K562 (cell line): ENCODE results near the gene CD300C. TPM values are rescaled to one million over a fixed set of nuclear protein-coding genes. Genes with fewer than 3 reads are reported as not detected.

Source experiments
- ARID3A ChIP-seq: IDR thresholded peaks from 2 replicates; pipeline ENCODE4 v1.6.1; 2012; ENCODE audit warnings: low read depth, low read length, improper control_type of control experiment, borderline replicate concordance
- FIP1L1 ChIP-seq: fragments of 200-400 bp; formaldehyde crosslinking; IDR thresholded peaks from 2 replicates; pipeline ENCODE4 v1.6.1; 2018; ENCODE audit warnings: mild to moderate bottlenecking, low read depth, low read length; ENCODE audit not compliant: poor library complexity, severe bottlenecking
- FOXM1 ChIP-seq, 2 experiments: fragments of 450-650 bp in 1 of 2; sonication (generic) in 1 of 2; formaldehyde crosslinking in 1 of 2; IDR thresholded peaks; 2 replicates each; pipeline versions ENCODE4 v1.6.1 to v1.9.0; 2017 to 2022; ENCODE audit warnings: low read depth in 2 of 2, mild to moderate bottlenecking in 2 of 2, missing genetic modification reagents in 1 of 2, moderate library complexity in 1 of 2
- HDAC6 ChIP-seq: IDR thresholded peaks from 2 replicates; pipeline ENCODE4 v1.6.1; 2012; ENCODE audit warnings: low read depth, mild to moderate bottlenecking, control low read depth, inconsistent platforms, low read length, moderate library complexity
- KLF13 ChIP-seq: fragments of 450-650 bp; IDR thresholded peaks from 2 replicates; pipeline ENCODE4 v1.6.1; 2016; ENCODE audit warnings: missing genetic modification characterization, low read depth, mild to moderate bottlenecking, missing compliant biosample characterization, moderate library complexity, borderline replicate concordance
- SRSF7 ChIP-seq: fragments of 200-400 bp; formaldehyde crosslinking; optimal IDR thresholded peaks from 2 replicates; pipeline ENCODE3; 2017; ENCODE audit warnings: mild to moderate bottlenecking, low read depth, low read length
- ZBTB11 ChIP-seq, 3 experiments: fragments of 200-800 bp in 1 of 3; fragments of 250-450 bp in 1 of 3; fragments of 450-650 bp in 1 of 3; sonication (Bioruptor Pico) in 1 of 3; sonication (Bioruptor generic) in 1 of 3; formaldehyde crosslinking in 1 of 3; IDR thresholded peaks; 2 replicates each; pipeline versions ENCODE4 v1.6.1 to v1.8.0; 2016 to 2022; ENCODE audit warnings: mild to moderate bottlenecking in 2 of 3, missing genetic modification characterization in 2 of 3, missing compliant biosample characterization in 1 of 3, moderate library complexity in 1 of 3
- ZKSCAN3 ChIP-seq: fragments of 250-450 bp; sonication (Bioruptor Pico); IDR thresholded peaks from 2 replicates; pipeline ENCODE4 v1.4.0; 2020
- polyA plus RNA-seq, 8 experiments: library from polyadenylated mRNA; depleted of rRNA in 4 of 8; stranded (reverse) in 5 of 8; unstranded in 3 of 8; fragments of >200 nt; fragmentation: Nextera tagmentation in 2 of 8; fragmentation: Illumina TruSeq in 1 of 8; extraction: Ambion mirVana in 2 of 8; extraction: Trizol in 1 of 8; gene quantifications; 2 replicates each; pipeline versions ENCODE4 v1.2.1 to v1.2.3, GENCODE V29; 2011 to 2014; ENCODE audit warnings: inconsistent platforms in 1 of 8, missing spikeins in 1 of 8
- total RNA-seq, 7 experiments: library from RNA; depleted of rRNA in 6 of 7; stranded (reverse); fragments of >200 nt in 6 of 7; fragmentation: Illumina TruSeq in 2 of 7; extraction: Trizol in 2 of 7; gene quantifications; 2 replicates each; pipeline versions ENCODE4 v1.2.1 to v1.2.3, GENCODE V29; 2011 to 2021; ENCODE audit warnings: low replicate concordance in 1 of 7

CD300C gene
- total and polyA plus RNA-seq, 9 of the 15 experiments (the other 6 are each of a cell fraction or from before 2014, with no cell fraction given), result 0.04 to 0.16 (median 0.07) TPM; not detected in 6

- TF ChIP-seq ZBTB11 (CRISPR knock-in tag; IDR thresholded peaks at IDR 0.05), result no peak
- no peak for TF ChIP-seq KLF13 (tag)
- TF ChIP-seq FIP1L1, result no peak
- no peak for TF ChIP-seq FOXM1 (IDR thresholded peaks at IDR 0.05; ENCODE audit: low read depth)
- no peak for TF ChIP-seq FOXM1 (CRISPR knock-in tag; IDR thresholded peaks at IDR 0.05; ENCODE audit: low read depth)
- TF ChIP-seq HDAC6, result no peak
- no peak for TF ChIP-seq ZKSCAN3
- no peak for TF ChIP-seq SRSF7
- TF ChIP-seq ARID3A, result no peak
- TF ChIP-seq, all 486 proteins: peak for 0
Measured at GRCh38 chr17:74516561-74517328, 29.2 kb downstream of the CD300C start (continued).
